Forelimb muscle (tissue), 1 donor: ENCODE data around the gene HADHA. TPM values are rescaled to one million over a fixed set of nuclear protein-coding genes. Genes with fewer than 3 reads are reported as not detected.

ENCODE experiments used
- DNase-seq: peaks from one replicate; pipeline ENCODE4 v3.0.0-alpha.2; 2013; ENCODE audit warnings: low read depth
- polyA plus RNA-seq: library from polyadenylated mRNA; unstranded; fragments of 120-200 nt; gene quantifications from one replicate; pipeline ENCODE4 v1.2.1, GENCODE V29; 2013; ENCODE audit not compliant: insufficient read length

Gene HADHA
- polyA plus RNA-seq, 1 donor: 206 TPM

DNA sequence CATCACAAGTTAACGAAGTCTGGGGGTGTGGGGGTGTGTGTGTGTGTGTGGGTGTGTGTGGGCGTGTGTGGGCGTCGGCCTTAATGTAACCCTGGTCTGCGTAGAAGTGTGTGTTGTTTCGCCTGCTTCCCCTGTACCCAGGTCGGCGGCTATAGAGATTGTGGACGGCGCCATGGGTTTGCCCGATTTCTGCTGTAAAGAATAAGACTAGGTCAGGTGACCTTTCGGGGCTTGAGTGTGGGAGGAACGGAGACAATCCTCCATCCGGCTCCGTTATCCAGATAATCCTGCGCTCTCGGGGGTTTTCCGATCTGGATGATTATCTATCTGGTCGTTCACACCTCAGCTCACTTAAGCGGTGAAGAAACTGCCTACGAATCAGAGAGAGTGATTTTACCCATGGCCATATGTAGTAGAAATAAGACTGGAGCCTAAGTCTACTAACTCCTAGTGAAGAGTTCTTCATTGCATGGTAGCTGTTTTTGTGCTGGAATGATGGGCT, 850 bp upstream of the HADHA start:
- no peak for DNase-seq

DNA sequence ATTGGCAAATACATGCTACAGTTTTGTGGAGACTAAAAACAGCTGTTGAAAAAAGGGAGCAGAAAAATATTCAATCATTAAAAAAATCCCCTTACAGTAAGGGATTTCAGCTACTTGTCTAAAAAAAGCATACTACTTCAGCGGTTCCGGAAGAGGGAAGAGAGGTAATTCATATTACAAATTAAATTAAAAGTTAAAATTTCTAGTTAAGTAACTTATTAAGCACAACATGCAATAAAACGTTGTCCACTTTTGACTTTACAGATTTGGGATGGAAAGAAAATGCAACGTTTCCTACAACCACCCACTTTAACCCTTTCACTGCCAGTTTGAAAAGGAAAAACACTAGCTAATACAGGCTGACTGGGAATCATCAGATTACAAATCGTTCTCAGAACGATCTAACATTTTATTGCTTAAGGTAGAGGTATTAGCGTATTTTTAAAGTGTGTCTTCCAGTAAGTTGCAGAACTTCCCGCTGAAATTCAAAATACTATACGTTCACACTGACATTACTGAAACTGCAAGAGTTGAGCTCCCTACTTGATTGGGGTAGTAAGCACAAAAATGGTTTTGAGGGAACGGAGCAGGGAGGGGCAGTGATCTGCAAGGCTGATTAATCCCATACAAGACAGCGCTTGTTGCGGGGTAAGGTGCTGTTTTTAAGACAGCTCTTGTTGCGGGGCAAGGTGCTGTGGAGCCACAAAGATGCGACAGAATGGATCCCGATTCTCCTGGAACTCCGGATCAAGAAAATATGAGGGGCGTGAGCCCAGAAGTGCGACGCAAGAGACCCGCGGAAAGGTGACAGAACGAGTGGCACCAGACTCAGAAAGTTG, 743 bp downstream of the HADHA start:
- DNase-seq: no peak

DNA sequence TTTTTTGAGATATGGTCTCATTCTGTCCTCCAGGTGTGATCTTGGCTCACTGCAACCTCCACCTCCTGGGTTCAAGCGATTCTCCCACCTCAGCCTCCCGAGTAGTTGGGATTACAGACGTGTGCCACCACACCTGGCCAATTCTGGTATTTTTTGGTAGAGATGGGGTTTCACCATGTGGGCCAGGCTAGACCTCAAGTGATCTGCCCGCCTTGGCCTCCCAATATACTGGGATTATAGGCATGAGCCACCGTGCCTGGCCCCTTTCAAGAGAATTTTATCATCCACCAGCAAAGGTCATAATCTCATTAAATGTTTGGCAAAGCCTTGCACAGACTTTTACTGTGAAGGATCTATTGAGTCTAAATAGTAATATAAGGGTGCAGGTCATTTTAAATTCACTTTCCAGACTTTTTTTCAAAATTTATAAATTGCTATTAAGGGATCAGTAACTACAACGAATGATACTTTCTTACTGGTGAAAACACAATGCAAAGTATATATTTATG, 2.5 kb downstream of the HADHA start:
- DNase-seq: no peak

DNA sequence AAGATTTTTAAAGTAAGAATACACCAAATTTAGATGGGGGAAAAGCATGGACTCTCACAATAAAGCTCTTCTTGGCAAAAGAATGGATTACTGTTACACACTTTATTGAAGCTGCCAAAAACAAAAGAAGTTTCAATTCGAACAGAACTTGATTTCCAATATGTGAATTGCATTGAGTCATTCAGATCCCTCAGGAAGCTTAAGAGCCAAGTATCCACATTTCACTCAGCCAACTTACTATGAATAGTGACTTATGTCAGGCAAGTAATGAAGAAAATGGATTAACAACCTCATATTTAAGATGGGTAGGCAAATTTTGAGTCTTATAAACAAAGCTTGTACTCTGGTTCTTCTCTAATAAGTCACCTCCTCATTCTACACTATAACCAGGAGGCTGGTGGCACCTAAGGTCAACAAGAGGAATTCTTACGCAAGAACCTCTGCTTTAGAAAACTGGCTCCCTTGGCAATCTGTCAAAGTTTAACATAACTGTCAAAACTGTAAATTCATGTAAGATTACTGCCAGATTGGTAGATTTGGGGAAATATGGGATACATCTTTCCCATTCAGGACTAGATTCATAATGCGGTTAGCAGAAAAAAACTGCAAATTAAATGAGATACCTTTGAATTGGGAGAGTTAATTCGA, 6.0 kb downstream of the HADHA start:
- DNase-seq: no peak

GRCh38 chr2:26237868-26238267, 6.6 kb downstream of the HADHA start:
- DNase-seq: no peak

DNA sequence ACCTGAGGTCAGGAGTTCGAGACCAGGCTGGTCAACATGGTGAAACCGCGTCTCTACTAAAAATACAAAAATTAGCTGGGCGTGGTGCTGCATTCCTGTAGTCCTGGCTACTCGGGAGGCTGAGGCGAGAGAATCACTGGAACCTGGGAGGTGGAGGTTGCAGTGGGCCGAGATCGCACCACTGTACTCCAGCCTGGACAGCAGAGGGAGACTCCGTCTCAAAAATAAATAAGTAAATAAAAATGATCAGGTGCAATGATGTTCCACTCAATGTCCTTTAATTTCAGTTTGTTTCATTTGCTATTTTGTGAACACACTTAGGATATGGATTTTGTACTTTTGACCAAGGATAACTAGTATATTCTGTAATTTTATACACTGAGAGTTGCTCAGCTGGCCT, 9.3 kb downstream of the HADHA start:
- DNase-seq: no peak

DNA sequence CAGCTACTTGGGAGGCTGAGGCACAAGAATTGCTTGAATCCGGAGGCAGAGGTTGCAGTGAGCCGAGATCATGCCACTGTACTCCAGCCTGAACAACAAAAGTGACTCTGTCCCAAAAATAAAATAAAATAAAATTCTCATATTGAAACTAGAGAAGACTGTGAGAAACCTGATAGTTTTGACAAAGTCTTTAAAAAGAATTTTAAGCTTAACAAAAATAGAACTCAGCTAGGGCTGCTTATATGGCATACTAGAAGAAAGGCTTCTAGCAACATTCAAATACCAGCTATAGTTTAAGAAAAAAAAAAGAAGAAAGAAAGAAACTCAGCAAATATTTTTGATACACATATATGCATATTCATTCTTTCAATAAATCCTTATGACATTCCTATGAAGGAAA, 13.6 kb downstream of the HADHA start:
- DNase-seq: no peak

- DNase-seq: no peak
These were observed 14.8 kb downstream of the HADHA start for GRCh38 chr2:26229595-26229994.

DNA sequence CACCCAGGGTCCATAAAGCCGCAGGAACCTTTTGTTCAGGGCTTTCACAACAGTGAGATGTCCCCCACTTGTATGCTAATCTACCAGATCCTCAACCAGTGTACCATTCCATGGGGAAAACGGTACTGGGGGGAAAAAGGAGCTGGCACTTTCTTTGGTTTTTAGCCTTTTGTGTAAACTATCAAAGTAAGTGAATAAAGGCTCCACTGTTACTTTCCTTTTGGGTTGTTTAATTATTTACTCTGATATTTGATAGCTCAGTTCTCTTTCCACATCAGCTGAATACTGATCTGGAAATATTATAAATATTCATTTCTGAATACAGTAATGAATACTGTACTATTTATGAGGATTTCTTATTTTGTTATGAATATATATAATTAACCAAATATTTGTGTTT, 20.3 kb downstream of the HADHA start:
- no peak for DNase-seq

- DNase-seq: no peak
These were observed 21.4 kb downstream of the HADHA start for GRCh38 chr2:26223018-26223417.

DNA sequence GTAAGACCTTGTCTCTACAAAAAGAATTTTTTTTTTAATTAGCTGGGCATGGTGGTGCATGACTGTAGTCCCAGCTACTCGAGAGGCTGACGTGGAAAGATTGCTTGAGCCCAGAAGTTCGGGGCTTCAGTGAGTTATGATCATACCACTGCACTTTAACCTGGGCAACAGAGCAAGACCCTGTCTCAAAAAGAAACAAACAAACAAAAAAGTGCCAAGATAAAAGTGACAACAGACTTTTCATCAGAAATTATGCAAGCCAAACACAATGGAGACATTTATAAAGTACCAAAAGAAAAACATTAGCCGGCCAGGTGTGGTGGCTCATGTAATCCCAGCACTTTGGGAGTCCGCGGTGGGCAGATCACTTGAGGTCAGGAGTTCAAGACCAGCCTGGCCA, 26.7 kb downstream of the HADHA start:
- DNase-seq: no peak

DNA sequence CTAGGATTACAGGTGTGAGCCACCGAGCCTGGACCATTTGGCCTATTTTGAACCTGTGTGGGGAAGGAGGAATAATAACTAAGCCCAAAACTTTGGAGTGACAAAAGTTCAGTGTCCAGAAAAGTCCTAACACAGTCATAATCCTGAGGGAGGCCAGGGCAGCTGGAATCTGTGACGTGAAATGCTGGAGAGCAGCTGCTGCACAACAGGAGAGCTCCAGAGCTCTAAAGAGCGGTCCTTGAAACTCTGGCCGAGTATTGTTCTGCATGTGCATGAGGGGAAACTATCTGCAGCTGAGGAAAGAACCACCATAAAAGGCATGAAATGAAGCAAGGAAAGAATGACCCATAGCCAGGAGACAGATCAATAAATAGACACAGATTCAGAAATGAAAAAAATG, 27.8 kb downstream of the HADHA start:
- no peak for DNase-seq

DNA sequence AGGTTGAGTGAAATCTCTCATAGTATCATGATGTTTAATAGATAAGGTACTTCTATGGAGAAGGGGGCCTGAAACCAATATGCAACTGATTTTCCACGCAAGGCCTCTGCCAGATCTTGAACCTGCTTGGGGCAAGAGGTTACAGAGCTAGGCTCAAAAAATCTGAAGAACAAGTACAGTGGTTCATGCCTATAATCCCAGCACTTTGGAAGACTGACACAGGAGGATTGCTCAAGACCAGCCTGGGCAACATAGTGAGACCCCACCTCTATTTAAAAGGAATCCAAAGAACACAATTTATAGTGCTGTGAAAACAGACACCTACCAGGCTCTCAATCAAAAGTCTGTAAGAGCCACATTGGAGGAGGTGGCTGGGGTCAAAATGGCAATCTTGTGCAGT, 28.6 kb downstream of the HADHA start:
- DNase-seq: no peak

DNA sequence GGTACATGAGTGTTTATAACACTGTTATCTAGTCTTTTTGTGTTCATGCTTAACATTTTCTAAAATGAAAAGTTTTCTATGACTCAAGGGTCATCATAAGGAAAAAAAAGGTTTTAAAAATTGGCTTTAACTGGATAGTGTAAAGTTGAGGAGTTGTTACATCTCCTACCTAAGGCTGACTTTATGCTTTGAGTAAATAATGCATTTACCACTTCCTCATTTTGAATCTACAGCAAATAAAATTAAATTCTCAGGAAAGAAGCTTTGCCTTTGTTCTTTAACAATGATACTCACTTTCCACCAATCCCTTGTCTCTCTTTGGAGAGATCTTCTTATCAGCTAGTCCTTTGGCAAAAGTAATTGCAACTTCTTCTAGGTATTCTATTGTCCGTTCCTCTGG, 29.7 kb downstream of the HADHA start:
- no peak for DNase-seq

GRCh38 chr2:26212011-26212410, 32.4 kb downstream of the HADHA start:
- no peak for DNase-seq

- DNase-seq: no peak
These were observed 40.5 kb downstream of the HADHA start for GRCh38 chr2:26203906-26204305.

- no peak for DNase-seq
These were observed 41.4 kb downstream of the HADHA start for GRCh38 chr2:26202981-26203490.

GRCh38 chr2:26197516-26197915, 46.9 kb downstream of the HADHA start:
- DNase-seq: no peak

GRCh38 chr2:26196683-26197418, 47.6 kb downstream of the HADHA start:
- no peak for DNase-seq

GRCh38 chr2:26195040-26195984, 49.1 kb downstream of the HADHA start:
- DNase-seq: no peak
